DND-41 (cell line): Measurements from ENCODE around the gene MYRIP.

Experiments used
- EZH2 ChIP-seq: IDR thresholded peaks from 3 replicates; pipeline ENCODE4 v1.6.1; 2012; ENCODE audit warnings: borderline replicate concordance, low read depth, mild to moderate bottlenecking, moderate library complexity, low read length, inconsistent platforms; ENCODE audit not compliant: severe bottlenecking
- TF ChIP-seq, protein P1 (sequence below): IDR thresholded peaks from 2 replicates; pipeline ENCODE4 v1.5.1; 2012; ENCODE audit warnings: borderline replicate concordance, low read length, moderate library complexity, mild to moderate bottlenecking; ENCODE audit not compliant: poor library complexity, severe bottlenecking; ENCODE audit errors: extremely low read depth

DNA sequence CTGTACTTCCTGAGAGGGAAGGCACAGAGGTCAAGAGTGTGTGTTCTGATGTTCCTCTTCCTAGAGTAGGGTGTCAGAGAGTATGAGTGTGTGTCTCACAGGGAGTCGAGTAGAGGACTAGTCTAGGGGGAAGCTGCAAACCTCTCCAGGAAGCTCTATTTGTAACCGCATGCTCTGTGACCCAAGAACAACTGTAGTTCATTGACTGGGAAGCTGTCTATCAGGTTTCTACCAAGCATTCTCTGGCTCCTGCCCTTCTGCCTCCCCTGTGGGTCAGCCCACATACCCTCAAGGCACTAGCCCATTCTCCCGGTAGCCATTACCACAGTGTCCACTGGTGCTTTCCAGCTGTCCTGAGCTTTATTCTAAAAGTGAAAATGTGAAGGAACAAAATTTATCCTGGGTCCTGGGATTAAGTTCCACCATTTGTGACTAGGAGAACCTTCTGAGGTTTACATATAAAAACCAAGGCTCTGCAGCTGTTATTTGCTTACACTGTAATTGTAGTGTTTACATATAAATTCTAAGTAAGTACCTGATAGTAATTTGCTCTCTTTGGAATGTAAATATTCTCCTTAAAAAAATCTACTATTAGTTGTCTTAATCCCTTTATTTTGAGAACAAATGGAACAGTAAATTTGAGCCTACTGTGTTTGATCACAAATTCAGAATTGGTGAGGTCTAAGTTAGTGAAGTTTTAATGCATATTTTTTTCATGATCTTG, 40.7 kb downstream of the MYRIP start:
- TF ChIP-seq, protein P1, sequence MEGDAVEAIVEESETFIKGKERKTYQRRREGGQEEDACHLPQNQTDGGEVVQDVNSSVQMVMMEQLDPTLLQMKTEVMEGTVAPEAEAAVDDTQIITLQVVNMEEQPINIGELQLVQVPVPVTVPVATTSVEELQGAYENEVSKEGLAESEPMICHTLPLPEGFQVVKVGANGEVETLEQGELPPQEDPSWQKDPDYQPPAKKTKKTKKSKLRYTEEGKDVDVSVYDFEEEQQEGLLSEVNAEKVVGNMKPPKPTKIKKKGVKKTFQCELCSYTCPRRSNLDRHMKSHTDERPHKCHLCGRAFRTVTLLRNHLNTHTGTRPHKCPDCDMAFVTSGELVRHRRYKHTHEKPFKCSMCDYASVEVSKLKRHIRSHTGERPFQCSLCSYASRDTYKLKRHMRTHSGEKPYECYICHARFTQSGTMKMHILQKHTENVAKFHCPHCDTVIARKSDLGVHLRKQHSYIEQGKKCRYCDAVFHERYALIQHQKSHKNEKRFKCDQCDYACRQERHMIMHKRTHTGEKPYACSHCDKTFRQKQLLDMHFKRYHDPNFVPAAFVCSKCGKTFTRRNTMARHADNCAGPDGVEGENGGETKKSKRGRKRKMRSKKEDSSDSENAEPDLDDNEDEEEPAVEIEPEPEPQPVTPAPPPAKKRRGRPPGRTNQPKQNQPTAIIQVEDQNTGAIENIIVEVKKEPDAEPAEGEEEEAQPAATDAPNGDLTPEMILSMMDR = no peak
- no peak for TF ChIP-seq EZH2
